Uterus (tissue), 2 donors: ENCODE data around the gene EVA1A.

ENCODE experiments used
- CTCF ChIP-seq, 4 experiments: fragments of 200-600 bp in 2 of 4; fragments of 450-650 bp in 2 of 4; sonication (generic) in 2 of 4; IDR thresholded peaks; one replicate each; pipeline ENCODE4 v1.5.1; 2016 to 2019; ENCODE audit warnings: antibody characterized with exemption in 4 of 4, mild to moderate bottlenecking in 2 of 4, moderate library complexity in 1 of 4
- POLR2A ChIP-seq, 2 donors: fragments of 450-650 bp; IDR thresholded peaks; one replicate each; pipeline ENCODE4 v1.6.1; 2016; ENCODE audit warnings: antibody characterized with exemption in 2 of 2, mild to moderate bottlenecking in 1 of 2, moderate library complexity in 1 of 2

- TF ChIP-seq CTCF (IDR thresholded peaks at IDR 0.05) (no peak), POLR2A (IDR thresholded peaks at IDR 0.05) (no peak)
Measured at GRCh38 chr2:75532488-75532887, 28.3 kb downstream of the EVA1A start.
